CD4-positive, alpha-beta T cell treated with Interleukin-6 for 4 hours (primary cell): ENCODE data around the gene SPPL3.
A peak's percentile ranks its signal among the peaks of the same experiment; 100 is the strongest.
"Not testable (repeated sequence)": the region's sequence is repeated elsewhere in the genome, so short reads cannot be mapped to it uniquely, and the experiment has no call there.

Experiments
- DNase-seq: peaks from one replicate; pipeline ENCODE4 v3.0.0-alpha.2; 2020; ENCODE audit warnings: mixed read lengths

SPPL3 gene

GRCh38 chr12:120917748-120918147 lies 13.6 kb upstream of the SPPL3 start:
- DNase-seq: no peak

DNA sequence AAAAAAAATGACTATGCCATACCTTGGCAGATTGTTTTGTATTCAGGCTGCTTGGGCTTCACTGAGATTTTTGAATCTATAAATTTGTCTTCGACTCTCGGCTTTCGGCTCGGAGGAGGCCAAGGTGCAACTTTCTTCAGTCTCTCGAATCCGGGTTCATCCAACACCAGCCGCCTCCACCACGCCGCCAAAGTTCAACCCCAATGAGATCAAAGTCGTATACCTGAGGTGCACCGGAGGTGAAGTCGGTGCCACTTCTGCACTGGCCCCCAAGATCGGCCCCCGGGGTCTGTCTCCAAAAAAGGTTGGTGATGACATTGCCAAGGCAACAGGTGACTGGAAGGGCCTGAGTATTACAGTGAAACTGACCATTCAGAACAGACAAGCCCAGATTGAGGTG lies 12.4 kb upstream of the SPPL3 start:
- DNase-seq: no peak

- DNase-seq: no peak
These were observed 10.6 kb upstream of the SPPL3 start for GRCh38 chr12:120914794-120915193.

DNA sequence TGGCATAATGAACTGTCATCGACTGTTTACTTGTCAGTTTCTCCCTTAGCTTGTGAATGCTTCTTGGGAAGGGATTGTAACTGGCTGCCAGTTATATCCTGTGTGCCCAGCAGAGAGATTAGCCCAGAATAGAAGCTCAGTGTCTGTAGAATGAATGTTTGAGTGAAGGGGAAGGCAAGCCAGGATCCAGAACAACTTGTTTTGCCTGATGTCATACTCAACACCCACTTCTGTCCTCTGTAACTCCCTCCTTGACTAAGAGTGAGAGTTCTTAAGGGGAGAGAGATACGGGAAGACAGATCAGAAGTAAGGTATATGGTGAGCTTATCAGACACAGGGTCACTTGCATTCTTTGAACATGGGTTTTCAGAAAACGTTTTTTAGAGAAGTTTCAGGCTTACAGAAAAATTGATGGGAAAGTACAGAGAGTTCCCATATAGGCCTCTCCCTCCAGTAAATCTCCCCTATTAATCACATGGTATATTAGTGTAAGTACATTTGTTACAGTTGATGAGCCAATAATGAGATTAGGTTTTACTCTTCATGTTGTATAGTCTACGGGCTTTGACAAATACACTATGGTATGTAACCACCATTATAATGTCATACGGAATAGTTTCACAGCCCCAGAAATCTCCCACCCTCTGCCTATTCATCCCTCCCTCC lies 5.6 kb upstream of the SPPL3 start:
- DNase-seq: no peak

DNA sequence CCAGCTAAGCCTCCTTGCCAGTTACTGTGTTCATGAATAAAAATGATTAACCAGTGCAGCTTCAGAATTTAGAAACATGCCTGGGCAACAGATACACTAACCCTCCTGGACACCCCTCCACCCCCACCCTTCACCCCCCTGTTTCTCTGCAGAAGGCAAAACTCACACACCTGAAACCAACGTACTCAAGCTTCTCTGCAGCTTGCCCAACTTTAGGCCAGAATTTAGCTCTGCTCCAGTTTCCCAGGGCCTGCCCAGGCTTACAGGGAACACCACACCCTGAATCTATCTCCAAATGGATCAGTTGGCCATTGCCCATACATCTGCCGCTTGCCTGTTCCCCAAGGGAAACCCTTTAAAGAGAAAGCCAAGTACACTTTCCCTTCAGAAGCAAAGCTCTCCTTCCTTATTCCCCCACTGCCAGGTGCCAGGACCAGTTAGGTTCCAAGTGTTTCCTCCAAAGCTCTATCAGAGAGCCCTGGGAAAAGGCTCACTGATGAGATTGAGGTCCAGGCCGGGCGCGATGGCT lies 1.8 kb upstream of the SPPL3 start:
- no peak for DNase-seq

- DNase-seq: peak; percentile 77
These were observed 554 bp downstream of the SPPL3 start for GRCh38 chr12:120903412-120904196.

DNA sequence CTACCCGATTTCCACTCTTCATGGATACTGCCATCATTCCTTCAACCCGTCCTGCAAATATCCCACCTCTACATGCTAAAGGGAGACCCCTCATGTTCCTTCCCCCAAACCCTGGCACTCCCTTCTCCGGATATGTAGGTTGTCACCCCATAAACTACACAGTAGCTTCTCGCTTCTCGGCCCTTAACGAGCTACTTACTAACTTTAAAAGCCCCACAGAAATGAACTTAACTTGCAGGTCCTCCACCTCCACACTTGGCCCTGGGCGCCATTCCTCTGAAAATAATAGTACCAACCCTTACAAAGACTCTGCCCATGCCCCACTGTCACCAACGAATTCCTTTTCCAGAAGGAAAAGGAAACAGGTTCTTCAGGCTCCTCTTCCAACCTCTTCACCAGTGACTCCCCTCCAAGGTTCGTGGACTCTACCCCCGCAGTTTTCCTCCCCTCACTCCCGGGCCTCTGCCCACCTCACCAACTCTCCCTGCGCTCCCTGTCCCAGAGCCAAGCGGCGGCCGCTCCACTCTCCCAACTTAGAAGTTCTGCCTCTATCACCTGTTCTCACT lies 1.2 kb downstream of the SPPL3 start:
- DNase-seq: no peak

DNA sequence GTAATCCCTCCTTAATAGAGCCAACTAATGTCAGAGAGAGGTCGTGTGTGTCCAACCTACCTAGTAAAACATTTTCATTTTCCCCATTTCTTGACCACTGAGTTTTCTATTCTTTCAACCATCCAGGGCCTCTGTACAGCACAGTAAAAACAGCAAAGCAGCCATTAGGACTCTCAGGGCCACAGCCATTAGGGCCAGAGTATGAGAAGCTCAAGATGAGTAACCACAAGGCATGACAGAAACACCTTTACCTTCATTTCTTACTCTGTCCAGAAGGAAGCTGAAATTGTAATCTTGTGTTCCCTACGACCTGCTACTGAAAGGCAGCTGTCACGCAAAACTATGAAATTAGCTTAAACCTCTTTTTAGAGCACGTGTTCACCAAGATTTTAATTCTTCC lies 2.3 kb downstream of the SPPL3 start:
- no peak for DNase-seq

- DNase-seq: not testable (repeated sequence)
These were observed 3.1 kb downstream of the SPPL3 start for GRCh38 chr12:120901101-120901500.

DNA sequence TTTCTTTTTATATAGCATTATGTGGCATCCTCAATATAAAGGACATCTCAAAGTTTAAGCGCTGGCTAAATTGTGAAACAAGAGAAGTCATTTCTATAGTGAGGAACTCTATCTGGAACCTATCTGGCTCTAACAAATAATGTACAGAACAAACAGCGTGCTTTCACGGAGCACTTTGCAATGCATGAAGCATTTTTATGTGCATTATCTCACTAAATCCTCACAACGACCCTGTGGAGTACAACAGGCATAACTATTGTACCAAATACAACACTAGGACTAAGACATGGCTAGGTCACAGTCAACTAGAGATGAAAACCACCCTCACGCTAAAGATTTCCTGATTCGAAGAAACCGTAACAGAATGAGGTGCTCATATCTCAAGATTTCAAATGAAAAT lies 8.6 kb downstream of the SPPL3 start:
- no peak for DNase-seq

DNA sequence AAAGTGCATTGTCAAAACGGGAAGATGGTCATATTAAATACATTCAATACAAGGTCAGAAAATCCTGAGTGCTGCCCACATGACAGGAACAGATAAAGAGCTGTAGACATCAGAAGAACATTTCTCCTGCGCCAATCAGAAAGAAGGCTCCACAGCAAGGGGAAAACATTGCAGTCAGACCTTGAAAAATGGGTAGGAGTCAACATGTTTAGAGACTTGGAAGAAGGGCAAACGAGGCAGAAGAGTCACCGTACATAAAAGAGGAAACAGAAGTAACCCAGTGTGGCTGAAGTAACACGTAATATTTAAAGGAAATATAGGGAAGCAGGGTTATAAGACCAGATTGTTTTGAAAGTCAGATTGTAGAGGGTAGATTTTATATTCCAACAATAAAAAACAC lies 11.9 kb downstream of the SPPL3 start:
- no peak for DNase-seq

DNA sequence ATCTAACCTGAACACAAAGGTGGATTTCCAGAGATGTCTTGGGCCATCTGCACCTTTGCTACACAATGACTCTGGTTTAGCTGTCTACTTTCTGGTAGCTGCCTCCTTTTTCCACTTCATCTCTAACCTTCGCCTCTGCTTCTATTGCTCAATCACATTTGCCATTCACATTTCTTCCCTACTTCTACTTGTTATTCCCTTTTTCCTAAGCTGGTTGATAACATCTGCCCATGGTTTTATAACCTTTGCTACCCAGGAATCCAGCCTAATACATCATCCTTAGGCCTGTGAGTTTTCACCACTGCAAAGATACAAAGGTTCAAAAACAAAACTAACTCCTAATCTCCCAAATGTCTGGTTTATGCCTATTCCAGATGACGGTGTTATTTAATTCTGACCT lies 13.2 kb downstream of the SPPL3 start:
- no peak for DNase-seq

DNA sequence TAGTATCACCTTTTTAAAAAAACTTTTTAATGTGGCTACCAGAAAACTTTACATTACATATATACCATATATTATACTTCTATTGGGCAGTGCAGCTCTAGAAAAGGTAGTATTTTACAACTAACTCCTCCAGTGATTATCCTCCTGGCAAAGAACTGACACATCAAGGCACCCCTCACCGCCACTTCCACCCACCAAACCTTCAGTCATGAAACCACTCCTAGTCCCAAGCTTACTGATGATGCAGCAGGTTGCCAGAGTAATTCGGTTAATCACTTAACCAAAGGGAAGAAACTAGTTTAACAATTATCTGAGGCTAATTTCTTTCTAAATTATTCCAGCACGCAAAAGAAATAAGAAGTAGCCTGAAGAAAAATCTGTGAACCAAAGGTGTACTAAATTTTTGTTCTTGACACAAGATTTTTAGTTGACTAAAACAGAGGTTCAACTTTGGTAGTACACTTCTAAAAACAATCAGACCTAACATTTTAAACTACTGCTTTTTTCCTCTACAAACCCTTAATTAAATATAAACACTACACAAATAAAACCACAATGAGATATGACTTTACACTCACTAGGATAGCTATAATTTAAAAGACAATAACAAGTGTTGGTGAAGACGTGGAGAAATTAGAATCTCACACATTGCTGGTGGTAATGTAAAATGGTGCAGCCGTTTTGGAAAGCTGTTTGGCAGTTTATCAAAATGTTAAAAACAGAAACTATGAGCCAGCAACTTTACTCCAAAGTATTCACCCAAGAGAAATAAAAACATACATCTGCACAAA lies 16.7 kb downstream of the SPPL3 start:
- peak; percentile 31 for DNase-seq

DNA sequence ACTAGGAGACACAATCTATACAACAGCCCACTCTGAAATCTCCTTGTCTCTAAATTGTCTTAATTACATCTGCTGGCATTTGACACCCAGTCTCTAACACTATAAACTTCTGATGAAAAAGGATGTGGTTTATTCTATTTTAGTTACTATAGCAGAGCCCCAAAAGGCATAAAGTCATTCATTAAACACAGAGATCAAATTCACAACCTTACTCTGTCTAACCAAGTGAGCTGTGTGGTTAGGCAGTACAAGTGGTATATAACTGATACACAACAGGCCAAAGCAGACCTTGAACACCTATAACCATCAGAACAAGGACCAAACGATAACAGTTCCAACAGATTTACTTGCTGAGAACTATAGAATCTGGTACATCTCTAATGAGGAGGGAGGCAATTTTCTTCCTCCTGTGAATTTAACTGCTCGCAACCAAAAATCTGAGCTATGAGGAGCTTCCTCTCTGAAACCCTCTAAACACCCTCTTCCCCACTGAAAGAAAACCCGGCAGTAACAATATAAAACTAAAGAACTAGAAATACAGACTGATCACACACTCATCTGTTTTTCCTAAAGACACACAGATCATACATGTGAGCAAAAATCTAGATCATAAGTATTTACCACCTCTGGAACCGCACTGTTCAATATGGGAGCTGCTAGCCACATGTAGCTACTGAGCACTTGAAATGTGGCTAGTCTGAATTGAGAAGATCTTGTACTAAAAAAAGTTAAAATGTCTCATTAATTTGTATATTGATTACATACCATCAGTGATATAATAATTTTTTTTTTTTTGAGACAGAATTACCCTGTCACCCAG lies 17.7 kb downstream of the SPPL3 start:
- DNase-seq: no peak

GRCh38 chr12:120885521-120885920 lies 18.6 kb downstream of the SPPL3 start:
- no peak for DNase-seq

GRCh38 chr12:120884644-120885043 lies 19.5 kb downstream of the SPPL3 start:
- DNase-seq: no peak

DNA sequence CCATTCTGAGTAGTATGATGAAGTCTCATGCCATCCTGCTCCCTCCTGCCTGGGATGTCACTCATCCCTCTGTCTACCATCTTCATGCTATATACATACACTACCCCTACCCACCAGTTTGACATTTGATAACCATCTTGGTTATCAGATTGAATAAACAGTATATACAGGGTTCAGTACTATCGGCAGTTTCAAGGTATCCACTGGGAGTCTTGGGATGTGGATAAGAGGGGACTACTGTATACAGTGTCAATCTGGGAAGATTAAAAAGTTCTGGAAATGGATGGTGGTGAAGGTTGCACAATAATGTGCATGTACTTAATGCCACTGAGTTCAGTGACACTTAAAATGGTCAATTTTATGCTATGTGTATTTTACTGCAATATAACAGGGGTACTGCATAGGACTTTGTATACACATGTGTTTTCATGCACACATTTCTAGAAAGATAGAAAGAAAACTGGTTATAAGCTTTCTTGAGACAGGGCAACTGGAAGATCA lies 22.1 kb downstream of the SPPL3 start:
- no peak for DNase-seq

GRCh38 chr12:120879718-120880300 lies 24.3 kb downstream of the SPPL3 start:
- DNase-seq: no peak

DNA sequence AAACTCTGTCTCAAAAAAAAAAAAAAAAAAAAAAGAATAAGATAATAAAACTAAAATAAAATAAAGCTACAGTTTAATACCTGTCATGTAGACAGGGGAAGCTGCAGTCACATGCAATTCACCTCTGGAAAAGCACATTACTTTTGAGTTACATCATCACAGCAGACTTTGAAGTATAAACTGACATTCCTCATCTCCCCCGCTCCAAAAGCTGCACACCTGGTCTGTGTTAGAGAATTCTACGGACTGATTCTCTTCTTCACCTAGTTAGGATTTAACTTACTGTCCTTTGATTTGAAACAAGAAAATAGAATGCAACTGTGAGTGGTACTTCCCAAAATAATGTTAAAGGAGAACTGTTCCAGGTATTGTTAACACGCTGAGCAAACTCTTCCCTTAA lies 25.1 kb downstream of the SPPL3 start:
- no peak for DNase-seq

- no peak for DNase-seq
These were observed 29.5 kb downstream of the SPPL3 start for GRCh38 chr12:120874547-120875245.

GRCh38 chr12:120873226-120873625 lies 30.9 kb downstream of the SPPL3 start:
- DNase-seq: no peak
